ENCODE results near the gene FASTKD2. TPM values are rescaled to one million over a fixed set of nuclear protein-coding genes. Genes with fewer than 3 reads are reported as not detected.

FASTKD2 gene
- total and polyA plus RNA-seq, 11 donors, result 10.9 to 48.0 (median 42.2) TPM

DNA sequence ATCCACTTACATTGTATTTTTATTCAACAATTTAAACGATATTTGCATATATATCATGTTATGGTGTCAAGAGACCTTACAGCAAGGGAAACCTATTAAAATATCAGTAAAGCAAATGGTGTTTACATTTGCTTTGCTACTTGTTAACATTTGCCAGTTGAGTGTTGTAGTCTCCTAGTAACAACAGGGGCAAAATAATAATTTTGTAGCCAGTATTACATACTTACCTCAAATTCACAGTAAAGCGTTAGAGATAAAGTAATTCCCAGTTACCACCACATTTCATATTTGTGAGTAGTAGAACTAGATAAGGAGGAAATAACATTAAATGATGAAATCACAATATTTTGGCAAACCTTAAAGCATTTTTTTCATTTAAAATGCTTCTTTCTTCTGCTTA lies 71.3 kb downstream of the FASTKD2 start:
- Histone ChIP-seq H3K27me3 (no peaks in the 10 kb centered on the region), H3K27ac (no peak overlapping the region), H3K9me3 (peaks cover 0 to 21% (median 7%) of the 10 kb centered on the region in 12 donors), H3K4me3 (no peak overlapping the region), H3K36me3 (no peaks in the 10 kb centered on the region), H3K4me1 (peaks cover 0 to 15% (median 0%) of the 10 kb centered on the region in 12 donors)
- 66 to 80% (median 74%) methylated on average over 2 of the region's 2 CpGs for WGBS, 4 donors
- ATAC-seq (no peak), DNase-seq (no peak)
- intact Hi-C loops (cut with DNase I), result no loop called here
- no peak for TF ChIP-seq CTCF (IDR thresholded peaks at IDR 0.05)
- TF ChIP-seq POLR2A (IDR thresholded peaks at IDR 0.05), result no peak

GRCh38 chr2:206837775-206838174 lies 72.4 kb downstream of the FASTKD2 start:
- Histone ChIP-seq H3K4me3 (no peak overlapping the region), H3K27ac (no peak overlapping the region), H3K36me3 (no peaks in the 10 kb centered on the region), H3K4me1 (peaks cover 0 to 13% (median 0%) of the 10 kb centered on the region in 12 donors), H3K27me3 (no peaks in the 10 kb centered on the region), H3K9me3 (peaks cover 0 to 21% (median 7%) of the 10 kb centered on the region in 12 donors)
- ATAC-seq, result no peak
- TF ChIP-seq CTCF (IDR thresholded peaks at IDR 0.05), result no peak
- no peak for TF ChIP-seq POLR2A (IDR thresholded peaks at IDR 0.05)
- DNase-seq, result no peak
- intact Hi-C loops (cut with DNase I), result no loop called here
- 86 to 94% (median 90%) methylated on average over 1 of the region's 1 CpG for WGBS, 4 donors

DNA sequence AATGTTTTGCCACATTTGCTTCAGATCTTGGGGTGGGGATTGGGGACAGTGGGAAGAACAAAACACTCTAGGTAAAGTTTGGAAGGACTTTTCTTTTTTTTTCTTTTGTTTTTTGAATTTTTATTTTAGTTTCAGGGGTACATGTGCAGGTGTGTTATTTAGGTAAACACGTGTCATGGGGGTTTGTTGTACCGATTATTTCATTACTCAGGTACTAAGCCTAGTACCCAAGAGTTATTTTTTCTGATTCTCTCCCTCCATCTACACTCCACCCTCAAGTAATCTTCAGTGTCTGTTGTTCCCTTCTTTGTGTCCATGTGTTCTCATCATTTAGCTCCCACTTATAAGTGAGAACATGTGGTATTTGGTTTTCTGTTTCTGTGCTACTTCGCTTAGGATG lies 73.3 kb downstream of the FASTKD2 start:
- intact Hi-C loops (cut with DNase I), result no loop called here
- Histone ChIP-seq H3K36me3 (no peaks in the 10 kb centered on the region), H3K27ac (no peak overlapping the region), H3K27me3 (no peaks in the 10 kb centered on the region), H3K4me1 (peaks cover 0 to 13% (median 0%) of the 10 kb centered on the region in 12 donors), H3K9me3 (peaks cover 0 to 13% (median 3%) of the 10 kb centered on the region in 12 donors), H3K4me3 (no peak overlapping the region)
- WGBS, 4 donors, result 87 to 90% (median 89%) methylated on average over 3 of the region's 3 CpGs
- ATAC-seq (no peak), DNase-seq (no peak)
- TF ChIP-seq CTCF (IDR thresholded peaks at IDR 0.05), result no peak
- no peak for TF ChIP-seq POLR2A (IDR thresholded peaks at IDR 0.05)

GRCh38 chr2:206840999-206841398 lies 75.6 kb downstream of the FASTKD2 start:
- 62 to 94% (median 84%) methylated on average over 3 of the region's 3 CpGs for WGBS, 4 donors
- intact Hi-C loops (cut with DNase I), result no loop called here
- H3K4me1 ChIP-seq, result peaks cover 0 to 12% (median 0%) of the 10 kb centered on the region in 12 donors
- no peak for ATAC-seq
- TF ChIP-seq POLR2A (IDR thresholded peaks at IDR 0.05), result no peak
- no peak for TF ChIP-seq CTCF (IDR thresholded peaks at IDR 0.05)
- no peak overlapping the region for H3K27ac ChIP-seq
- peaks cover 0 to 5% (median 0%) of the 10 kb centered on the region in 12 donors for H3K9me3 ChIP-seq
- no peak overlapping the region for H3K4me3 ChIP-seq
- H3K27me3 ChIP-seq, result no peaks in the 10 kb centered on the region
- DNase-seq, result no peak
- no peaks in the 10 kb centered on the region for H3K36me3 ChIP-seq

Small RNA genes lying within 50 kb of the gene (microRNA-seq; reads per million reads assigned to microRNA genes)
- 0 reads per million in 4 donors for gene MIR3130-1
- gene MIR3130-2, result 0 reads per million in 4 donors

Other genes with a start within 250 kb of the FASTKD2 start
- 1 to 10 TPM in 2 of 9 donors, under 1 TPM in 1, not detected in 6; 0.56 to 3.4 (median 1.4) TPM for gene FAM237A, start 123.1 kb upstream of the FASTKD2 start, total RNA-seq
- gene FAM237A, start 123.1 kb upstream of the FASTKD2 start, polyA plus RNA-seq, result not detected
- not detected for gene DYTN, start 47.2 kb upstream of the FASTKD2 start, total RNA-seq
- gene DYTN, start 47.2 kb upstream of the FASTKD2 start, polyA plus RNA-seq, result not detected
- gene MDH1B, start 278 bp upstream of the FASTKD2 start, total RNA-seq, result 1 to 10 TPM in 5 of 9 donors, under 1 TPM in 4; 0.30 to 2.0 (median 1.1) TPM
- under 1 TPM; 0.33 to 0.53 TPM for gene MDH1B, start 278 bp upstream of the FASTKD2 start, polyA plus RNA-seq
- under 1 TPM in 4 of 9 donors, not detected in 5; 0.24 to 0.67 (median 0.41) TPM for gene CPO, start 173.9 kb downstream of the FASTKD2 start, total RNA-seq
- under 1 TPM; 0.10 to 0.30 TPM for gene CPO, start 173.9 kb downstream of the FASTKD2 start, polyA plus RNA-seq

All from heart left ventricle (tissue), 16 donors.